ENCODE measurements around the gene GPN3. TPM values are rescaled to one million over a fixed set of nuclear protein-coding genes. Genes with fewer than 3 reads are reported as not detected.

GPN3 gene
- total and polyA plus RNA-seq, 2 of the 8 experiments (the other 6 are each of a cell fraction or from before 2014, with no cell fraction given): 49.7 to 52.9 TPM

DNA sequence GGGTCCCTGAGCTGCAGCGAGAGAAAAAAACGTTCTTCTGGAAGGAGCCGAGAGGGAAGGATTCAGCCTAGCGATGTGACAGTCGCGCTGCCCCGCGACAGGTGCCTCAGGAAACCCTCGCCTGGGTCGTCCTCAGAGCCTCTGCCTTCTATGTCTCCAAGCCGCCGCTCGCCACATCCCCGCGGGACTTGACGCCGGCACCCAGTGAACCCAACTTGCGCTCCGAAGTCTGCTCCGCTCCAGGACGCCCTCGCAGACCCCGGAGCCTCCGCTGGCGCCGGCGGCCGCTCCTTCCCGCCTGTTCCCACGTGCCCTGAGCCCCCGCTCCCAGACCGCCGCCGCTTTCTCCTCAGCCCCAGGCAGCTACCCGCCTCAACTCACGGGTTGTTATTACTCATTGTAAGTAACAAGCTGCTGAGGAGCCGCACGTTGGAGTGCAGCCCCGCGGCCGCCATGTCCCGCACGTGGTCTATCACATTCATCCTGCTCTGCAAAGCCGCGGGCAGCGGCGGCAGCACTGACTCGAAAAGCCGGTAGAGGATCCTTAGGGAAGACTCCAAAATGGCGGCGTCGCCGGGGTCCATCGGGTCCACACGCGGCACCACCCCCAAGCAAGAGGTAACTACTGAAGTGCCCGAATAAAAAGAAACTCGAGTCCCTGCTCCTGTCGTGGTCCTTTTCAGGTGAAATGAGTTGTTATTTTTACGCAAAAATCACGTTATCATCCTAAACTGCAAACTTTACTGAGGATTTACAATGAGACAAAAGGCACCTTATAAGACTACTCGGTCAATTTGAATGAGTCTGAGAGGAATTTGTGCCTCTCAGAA is 64.7 kb downstream of the GPN3 start, which contains the start of gene ANAPC7 (continued):
- TF ChIP-seq, protein P1, sequence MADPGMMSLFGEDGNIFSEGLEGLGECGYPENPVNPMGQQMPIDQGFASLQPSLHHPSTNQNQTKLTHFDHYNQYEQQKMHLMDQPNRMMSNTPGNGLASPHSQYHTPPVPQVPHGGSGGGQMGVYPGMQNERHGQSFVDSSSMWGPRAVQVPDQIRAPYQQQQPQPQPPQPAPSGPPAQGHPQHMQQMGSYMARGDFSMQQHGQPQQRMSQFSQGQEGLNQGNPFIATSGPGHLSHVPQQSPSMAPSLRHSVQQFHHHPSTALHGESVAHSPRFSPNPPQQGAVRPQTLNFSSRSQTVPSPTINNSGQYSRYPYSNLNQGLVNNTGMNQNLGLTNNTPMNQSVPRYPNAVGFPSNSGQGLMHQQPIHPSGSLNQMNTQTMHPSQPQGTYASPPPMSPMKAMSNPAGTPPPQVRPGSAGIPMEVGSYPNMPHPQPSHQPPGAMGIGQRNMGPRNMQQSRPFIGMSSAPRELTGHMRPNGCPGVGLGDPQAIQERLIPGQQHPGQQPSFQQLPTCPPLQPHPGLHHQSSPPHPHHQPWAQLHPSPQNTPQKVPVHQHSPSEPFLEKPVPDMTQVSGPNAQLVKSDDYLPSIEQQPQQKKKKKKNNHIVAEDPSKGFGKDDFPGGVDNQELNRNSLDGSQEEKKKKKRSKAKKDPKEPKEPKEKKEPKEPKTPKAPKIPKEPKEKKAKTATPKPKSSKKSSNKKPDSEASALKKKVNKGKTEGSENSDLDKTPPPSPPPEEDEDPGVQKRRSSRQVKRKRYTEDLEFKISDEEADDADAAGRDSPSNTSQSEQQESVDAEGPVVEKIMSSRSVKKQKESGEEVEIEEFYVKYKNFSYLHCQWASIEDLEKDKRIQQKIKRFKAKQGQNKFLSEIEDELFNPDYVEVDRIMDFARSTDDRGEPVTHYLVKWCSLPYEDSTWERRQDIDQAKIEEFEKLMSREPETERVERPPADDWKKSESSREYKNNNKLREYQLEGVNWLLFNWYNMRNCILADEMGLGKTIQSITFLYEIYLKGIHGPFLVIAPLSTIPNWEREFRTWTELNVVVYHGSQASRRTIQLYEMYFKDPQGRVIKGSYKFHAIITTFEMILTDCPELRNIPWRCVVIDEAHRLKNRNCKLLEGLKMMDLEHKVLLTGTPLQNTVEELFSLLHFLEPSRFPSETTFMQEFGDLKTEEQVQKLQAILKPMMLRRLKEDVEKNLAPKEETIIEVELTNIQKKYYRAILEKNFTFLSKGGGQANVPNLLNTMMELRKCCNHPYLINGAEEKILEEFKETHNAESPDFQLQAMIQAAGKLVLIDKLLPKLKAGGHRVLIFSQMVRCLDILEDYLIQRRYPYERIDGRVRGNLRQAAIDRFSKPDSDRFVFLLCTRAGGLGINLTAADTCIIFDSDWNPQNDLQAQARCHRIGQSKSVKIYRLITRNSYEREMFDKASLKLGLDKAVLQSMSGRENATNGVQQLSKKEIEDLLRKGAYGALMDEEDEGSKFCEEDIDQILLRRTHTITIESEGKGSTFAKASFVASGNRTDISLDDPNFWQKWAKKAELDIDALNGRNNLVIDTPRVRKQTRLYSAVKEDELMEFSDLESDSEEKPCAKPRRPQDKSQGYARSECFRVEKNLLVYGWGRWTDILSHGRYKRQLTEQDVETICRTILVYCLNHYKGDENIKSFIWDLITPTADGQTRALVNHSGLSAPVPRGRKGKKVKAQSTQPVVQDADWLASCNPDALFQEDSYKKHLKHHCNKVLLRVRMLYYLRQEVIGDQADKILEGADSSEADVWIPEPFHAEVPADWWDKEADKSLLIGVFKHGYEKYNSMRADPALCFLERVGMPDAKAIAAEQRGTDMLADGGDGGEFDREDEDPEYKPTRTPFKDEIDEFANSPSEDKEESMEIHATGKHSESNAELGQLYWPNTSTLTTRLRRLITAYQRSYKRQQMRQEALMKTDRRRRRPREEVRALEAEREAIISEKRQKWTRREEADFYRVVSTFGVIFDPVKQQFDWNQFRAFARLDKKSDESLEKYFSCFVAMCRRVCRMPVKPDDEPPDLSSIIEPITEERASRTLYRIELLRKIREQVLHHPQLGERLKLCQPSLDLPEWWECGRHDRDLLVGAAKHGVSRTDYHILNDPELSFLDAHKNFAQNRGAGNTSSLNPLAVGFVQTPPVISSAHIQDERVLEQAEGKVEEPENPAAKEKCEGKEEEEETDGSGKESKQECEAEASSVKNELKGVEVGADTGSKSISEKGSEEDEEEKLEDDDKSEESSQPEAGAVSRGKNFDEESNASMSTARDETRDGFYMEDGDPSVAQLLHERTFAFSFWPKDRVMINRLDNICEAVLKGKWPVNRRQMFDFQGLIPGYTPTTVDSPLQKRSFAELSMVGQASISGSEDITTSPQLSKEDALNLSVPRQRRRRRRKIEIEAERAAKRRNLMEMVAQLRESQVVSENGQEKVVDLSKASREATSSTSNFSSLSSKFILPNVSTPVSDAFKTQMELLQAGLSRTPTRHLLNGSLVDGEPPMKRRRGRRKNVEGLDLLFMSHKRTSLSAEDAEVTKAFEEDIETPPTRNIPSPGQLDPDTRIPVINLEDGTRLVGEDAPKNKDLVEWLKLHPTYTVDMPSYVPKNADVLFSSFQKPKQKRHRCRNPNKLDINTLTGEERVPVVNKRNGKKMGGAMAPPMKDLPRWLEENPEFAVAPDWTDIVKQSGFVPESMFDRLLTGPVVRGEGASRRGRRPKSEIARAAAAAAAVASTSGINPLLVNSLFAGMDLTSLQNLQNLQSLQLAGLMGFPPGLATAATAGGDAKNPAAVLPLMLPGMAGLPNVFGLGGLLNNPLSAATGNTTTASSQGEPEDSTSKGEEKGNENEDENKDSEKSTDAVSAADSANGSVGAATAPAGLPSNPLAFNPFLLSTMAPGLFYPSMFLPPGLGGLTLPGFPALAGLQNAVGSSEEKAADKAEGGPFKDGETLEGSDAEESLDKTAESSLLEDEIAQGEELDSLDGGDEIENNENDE (IDR thresholded peaks at IDR 0.05; ENCODE audit: insufficient replicate concordance, low read length): no peak
- TF ChIP-seq KDM5A (IDR thresholded peaks at IDR 0.05; ENCODE audit: low read length): no peak
- TF ChIP-seq BRCA1 (IDR thresholded peaks at IDR 0.05; ENCODE audit: low read depth, low read length): no peak
- no peak for TF ChIP-seq TEAD4 (IDR thresholded peaks at IDR 0.05; ENCODE audit: low read depth, low read length)
- TF ChIP-seq YY1 (IDR thresholded peaks at IDR 0.05; ENCODE audit: low read depth, low read length): peak; percentile 97
- TF ChIP-seq MAFK (IDR thresholded peaks at IDR 0.05; ENCODE audit: low read depth, low read length): no peak
- TF ChIP-seq NRF1 (IDR thresholded peaks at IDR 0.05; ENCODE audit: low read depth, low read length): no peak
- no peak for TF ChIP-seq EP300 (IDR thresholded peaks at IDR 0.05; ENCODE audit: borderline replicate concordance in 1 of 2, low read depth in 2 of 2, low read length in 2 of 2)
- TF ChIP-seq POLR2A (IDR thresholded peaks at IDR 0.05; ENCODE audit: control extremely low read depth in 1 of 2, low read depth in 2 of 2, low read length in 2 of 2): peak; percentile 78 to 96
- no peak for TF ChIP-seq RNF2 (IDR thresholded peaks at IDR 0.05; ENCODE audit: borderline replicate concordance, low read depth, low read length, missing control alignments, poor library complexity, severe bottlenecking)

Data from H1 (cell line).